Sigmoid colon (tissue), 7 donors: ENCODE data around the gene KSR1. TPM values are rescaled to one million over a fixed set of nuclear protein-coding genes. Genes with fewer than 3 reads are reported as not detected.

Experiments
- DNase-seq: peaks from one replicate; pipeline ENCODE4 v3.0.0-alpha.2; 2019
- H3K27ac ChIP-seq, 4 donors: fragments of 200-600 bp; sonication (generic); one replicate each; pipeline ENCODE4 v1.5.1; 2016 to 2019; ENCODE audit warnings: mild to moderate bottlenecking in 1 of 4
- H3K27me3 ChIP-seq, 3 donors: fragments of 200-600 bp; sonication (generic); one replicate each; pipeline ENCODE4 v1.5.1; 2019; ENCODE audit warnings: mild to moderate bottlenecking in 1 of 3
- H3K36me3 ChIP-seq, 4 donors: fragments of 200-600 bp; sonication (generic); one replicate each; pipeline ENCODE4 v1.5.1; 2016 to 2019
- H3K4me1 ChIP-seq, 4 donors: fragments of 200-600 bp; sonication (generic); one replicate each; pipeline ENCODE4 v1.5.1; 2017 to 2019
- H3K4me3 ChIP-seq, 4 donors: fragments of 200-600 bp; sonication (generic); one replicate each; pipeline ENCODE4 v1.5.1; 2017 to 2019; ENCODE audit warnings: mild to moderate bottlenecking in 2 of 4, moderate library complexity in 1 of 4
- H3K9me3 ChIP-seq, 4 donors: fragments of 200-600 bp in 3 of 4; sonication (generic) in 3 of 4; one replicate each; pipeline versions ENCODE4 v1.5.1 to v1.6.1; 2013 to 2019
- CTCF ChIP-seq, 4 experiments: fragments of 450-650 bp in 3 of 4; fragments of 200-600 bp in 1 of 4; IDR thresholded peaks; one replicate each; pipeline ENCODE4 v1.5.1; 2016 to 2019; ENCODE audit warnings: antibody characterized with exemption in 4 of 4, mild to moderate bottlenecking in 3 of 4, moderate library complexity in 2 of 4
- EP300 ChIP-seq, 4 donors: sonication (generic); formaldehyde crosslinking; IDR thresholded peaks; one replicate each; pipeline ENCODE4 v1.6.1; 2017; ENCODE audit warnings: antibody characterized with exemption in 4 of 4
- POLR2A ChIP-seq, 2 donors: fragments of 450-650 bp; IDR thresholded peaks; one replicate each; pipeline ENCODE4 v1.6.1; 2016; ENCODE audit warnings: antibody characterized with exemption in 2 of 2, mild to moderate bottlenecking in 2 of 2, moderate library complexity in 2 of 2
- POLR2AphosphoS5 ChIP-seq, 4 donors: sonication (generic); formaldehyde crosslinking; IDR thresholded peaks; one replicate each; pipeline ENCODE4 v1.6.1; 2017; ENCODE audit warnings: antibody characterized with exemption in 4 of 4
- WGBS, 2 donors: extraction: QIAGEN DNeasy Blood & Tissue Kit; methylation state at CpG; one replicate each; pipeline ENCODE4 v1.1.7; 2013; 5-methylcytosine and 5-hydroxymethylcytosine counted together
- intact Hi-C: fragments of 100-400 bp; cut with DNase I; formaldehyde crosslinking; loops from one replicate; pipeline ENCODE4 v1.15.1; 2023
- polyA plus RNA-seq, 3 donors: library from polyadenylated mRNA; stranded (reverse); fragments of 200-250 nt; gene quantifications; one replicate each; pipeline ENCODE4 v1.2.3, GENCODE V29; 2013
- total RNA-seq, 4 donors: library from RNA; depleted of rRNA; stranded (reverse); fragments of >200 nt; gene quantifications; one replicate each; pipeline ENCODE4 v1.1.0, GENCODE V29; 2016
- donor health status: healthy with polysubstance abuse.
- donor health status: Bipolar disorder and iron deficiency.
- donor health status: healthy.

The KSR1 gene
- total and polyA plus RNA-seq, 7 donors, result 4.2 to 25.8 (median 18.2) TPM

GRCh38 chr17:27475981-27476895 lies 20.0 kb downstream of the KSR1 start:
- H3K4me3 ChIP-seq, result no peak overlapping the region
- intact Hi-C loops, result no loop called here
- peaks cover 0 to 25% (median 19%) of the 10 kb centered on the region in 4 donors for H3K4me1 ChIP-seq
- DNase-seq, result no peak
- H3K27me3 ChIP-seq, result no peaks in the 10 kb centered on the region
- H3K36me3 ChIP-seq, result no peaks in the 10 kb centered on the region
- no peaks in the 10 kb centered on the region for H3K9me3 ChIP-seq
- no peak overlapping the region for H3K27ac ChIP-seq
- TF ChIP-seq POLR2A (IDR thresholded peaks at IDR 0.05) (no peak), EP300 (IDR thresholded peaks at IDR 0.05) (no peak), CTCF (IDR thresholded peaks at IDR 0.05) (no peak), POLR2AphosphoS5 (IDR thresholded peaks at IDR 0.05) (no peak)
- 89 to 90% methylated on average over 14 of the region's 14 CpGs for WGBS, 2 donors

GRCh38 chr17:27477050-27477888 lies 21.0 kb downstream of the KSR1 start:
- Histone ChIP-seq H3K27ac (no peak overlapping the region), H3K4me3 (no peak overlapping the region), H3K4me1 (peaks cover 0 to 19% (median 15%) of the 10 kb centered on the region in 4 donors), H3K36me3 (no peaks in the 10 kb centered on the region), H3K27me3 (no peaks in the 10 kb centered on the region), H3K9me3 (no peaks in the 10 kb centered on the region)
- no peak for DNase-seq
- intact Hi-C loops, result no loop called here
- no peak for TF ChIP-seq EP300 (IDR thresholded peaks at IDR 0.05)
- no peak for TF ChIP-seq POLR2AphosphoS5 (IDR thresholded peaks at IDR 0.05)
- TF ChIP-seq CTCF (IDR thresholded peaks at IDR 0.05), result no peak
- no peak for TF ChIP-seq POLR2A (IDR thresholded peaks at IDR 0.05)
- 75 to 83% methylated on average over 9 of the region's 9 CpGs for WGBS, 2 donors

GRCh38 chr17:27477971-27478684 lies 21.9 kb downstream of the KSR1 start:
- 91 to 93% methylated on average over 9 of the region's 9 CpGs for WGBS, 2 donors
- TF ChIP-seq EP300 (IDR thresholded peaks at IDR 0.05), result no peak
- no peak for TF ChIP-seq POLR2A (IDR thresholded peaks at IDR 0.05)
- TF ChIP-seq CTCF (IDR thresholded peaks at IDR 0.05), result no peak
- TF ChIP-seq POLR2AphosphoS5 (IDR thresholded peaks at IDR 0.05), result no peak
- intact Hi-C loops, result no loop called here
- Histone ChIP-seq H3K27me3 (no peaks in the 10 kb centered on the region), H3K4me3 (no peak overlapping the region), H3K4me1 (peaks cover 0 to 16% (median 14%) of the 10 kb centered on the region in 4 donors), H3K36me3 (no peaks in the 10 kb centered on the region), H3K27ac (no peak overlapping the region), H3K9me3 (no peaks in the 10 kb centered on the region)
- DNase-seq, result no peak

- no peak for DNase-seq
- intact Hi-C loops, result no loop called here
- Histone ChIP-seq H3K27ac (no peak overlapping the region), H3K9me3 (no peaks in the 10 kb centered on the region), H3K4me1 (peaks cover 0 to 12% (median 7%) of the 10 kb centered on the region in 4 donors), H3K27me3 (no peaks in the 10 kb centered on the region), H3K36me3 (no peaks in the 10 kb centered on the region), H3K4me3 (no peak overlapping the region)
- WGBS, 2 donors, result 88 to 89% methylated on average over 10 of the region's 10 CpGs
- no peak for TF ChIP-seq POLR2A (IDR thresholded peaks at IDR 0.05)
Observed at GRCh38 chr17:27478901-27479538, 22.8 kb downstream of the KSR1 start.
